ENCODE measurements around the gene GNAZ.

DNA sequence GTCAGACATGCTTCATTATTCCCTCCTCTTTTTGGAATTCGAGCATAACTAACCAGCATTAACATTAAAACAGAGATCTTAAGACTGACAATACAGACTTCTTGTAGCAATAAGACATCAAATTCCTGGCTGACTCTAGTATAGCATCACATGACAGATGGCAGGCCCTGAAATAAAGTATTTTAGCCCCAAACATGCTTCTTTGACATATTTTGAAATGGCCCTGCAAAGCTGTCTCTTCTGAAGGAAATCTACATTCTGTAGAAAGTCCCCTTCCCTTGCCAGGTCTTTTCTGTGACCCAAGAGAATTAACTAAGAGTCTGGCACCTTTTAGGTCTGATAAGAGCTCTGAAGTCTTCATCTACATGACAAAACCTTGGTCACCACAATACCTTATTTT, 38.5 kb upstream of the GNAZ start:
- TF ChIP-seq USF2 (IDR thresholded peaks at IDR 0.05; ENCODE audit: low read length) (no peak), YY1 (IDR thresholded peaks at IDR 0.05; ENCODE audit: low read depth, low read length) (no peak)
- TF ChIP-seq, protein P1, sequence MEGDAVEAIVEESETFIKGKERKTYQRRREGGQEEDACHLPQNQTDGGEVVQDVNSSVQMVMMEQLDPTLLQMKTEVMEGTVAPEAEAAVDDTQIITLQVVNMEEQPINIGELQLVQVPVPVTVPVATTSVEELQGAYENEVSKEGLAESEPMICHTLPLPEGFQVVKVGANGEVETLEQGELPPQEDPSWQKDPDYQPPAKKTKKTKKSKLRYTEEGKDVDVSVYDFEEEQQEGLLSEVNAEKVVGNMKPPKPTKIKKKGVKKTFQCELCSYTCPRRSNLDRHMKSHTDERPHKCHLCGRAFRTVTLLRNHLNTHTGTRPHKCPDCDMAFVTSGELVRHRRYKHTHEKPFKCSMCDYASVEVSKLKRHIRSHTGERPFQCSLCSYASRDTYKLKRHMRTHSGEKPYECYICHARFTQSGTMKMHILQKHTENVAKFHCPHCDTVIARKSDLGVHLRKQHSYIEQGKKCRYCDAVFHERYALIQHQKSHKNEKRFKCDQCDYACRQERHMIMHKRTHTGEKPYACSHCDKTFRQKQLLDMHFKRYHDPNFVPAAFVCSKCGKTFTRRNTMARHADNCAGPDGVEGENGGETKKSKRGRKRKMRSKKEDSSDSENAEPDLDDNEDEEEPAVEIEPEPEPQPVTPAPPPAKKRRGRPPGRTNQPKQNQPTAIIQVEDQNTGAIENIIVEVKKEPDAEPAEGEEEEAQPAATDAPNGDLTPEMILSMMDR (IDR thresholded peaks at IDR 0.05; ENCODE audit: control extremely low read depth in 1 of 3, insufficient read depth in 1 of 3, low read depth in 1 of 3, low read length in 3 of 3): no peak
